ENCODE measurements around the gene METTL9.

DNA sequence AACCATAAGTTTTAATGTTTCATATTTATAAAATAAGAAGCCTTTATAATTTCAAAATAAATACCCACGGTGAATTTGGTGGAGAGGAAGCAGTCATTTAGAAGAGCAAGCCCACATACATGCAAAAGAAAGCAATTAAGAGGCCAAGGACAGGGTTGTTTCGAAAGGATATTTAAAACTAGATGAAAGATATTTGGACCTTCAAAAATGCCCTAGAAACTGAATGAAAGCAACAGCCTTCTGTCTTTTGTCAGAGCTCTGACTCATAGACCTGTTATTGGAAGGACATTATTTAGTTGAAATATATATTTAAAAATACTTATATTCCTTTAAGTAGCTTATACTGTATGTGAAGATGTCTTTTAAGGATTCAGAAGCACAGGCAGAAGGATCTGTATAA, 8.6 kb upstream of the METTL9 start:
- TF ChIP-seq, protein P1, sequence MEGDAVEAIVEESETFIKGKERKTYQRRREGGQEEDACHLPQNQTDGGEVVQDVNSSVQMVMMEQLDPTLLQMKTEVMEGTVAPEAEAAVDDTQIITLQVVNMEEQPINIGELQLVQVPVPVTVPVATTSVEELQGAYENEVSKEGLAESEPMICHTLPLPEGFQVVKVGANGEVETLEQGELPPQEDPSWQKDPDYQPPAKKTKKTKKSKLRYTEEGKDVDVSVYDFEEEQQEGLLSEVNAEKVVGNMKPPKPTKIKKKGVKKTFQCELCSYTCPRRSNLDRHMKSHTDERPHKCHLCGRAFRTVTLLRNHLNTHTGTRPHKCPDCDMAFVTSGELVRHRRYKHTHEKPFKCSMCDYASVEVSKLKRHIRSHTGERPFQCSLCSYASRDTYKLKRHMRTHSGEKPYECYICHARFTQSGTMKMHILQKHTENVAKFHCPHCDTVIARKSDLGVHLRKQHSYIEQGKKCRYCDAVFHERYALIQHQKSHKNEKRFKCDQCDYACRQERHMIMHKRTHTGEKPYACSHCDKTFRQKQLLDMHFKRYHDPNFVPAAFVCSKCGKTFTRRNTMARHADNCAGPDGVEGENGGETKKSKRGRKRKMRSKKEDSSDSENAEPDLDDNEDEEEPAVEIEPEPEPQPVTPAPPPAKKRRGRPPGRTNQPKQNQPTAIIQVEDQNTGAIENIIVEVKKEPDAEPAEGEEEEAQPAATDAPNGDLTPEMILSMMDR (IDR thresholded peaks at IDR 0.05), result no peak
- TF ChIP-seq EP300 (IDR thresholded peaks at IDR 0.05), result no peak
- TF ChIP-seq POLR2A (IDR thresholded peaks at IDR 0.05), result no peak

Data from tibial nerve (tissue), 4 donors.